SH-SY5Y (cell line): ENCODE measurements around the gene TENT4A.

Experiments used
- GATA2 ChIP-seq: IDR thresholded peaks from 2 replicates; pipeline ENCODE4 v1.6.1; 2011; ENCODE audit warnings: mild to moderate bottlenecking, low read depth, low read length
- GATA3 ChIP-seq: IDR thresholded peaks from 2 replicates; pipeline ENCODE4 v1.6.1; 2011; ENCODE audit warnings: low read depth, mild to moderate bottlenecking, low read length, moderate library complexity

- TF ChIP-seq GATA3: no peak
- TF ChIP-seq GATA2: no peak
Observed at GRCh38 chr5:6767481-6768063, 54.3 kb downstream of the TENT4A start.
